NCI-H510A (cell line): ENCODE measurements around the gene SLC35A1.

Experiments
- DNase-seq: peaks from one replicate; lab custom pipeline; 2025; lab: John Stamatoyannopoulos, UW

The SLC35A1 gene

GRCh38 chr6:87529221-87529620 lies 56.4 kb downstream of the SLC35A1 start:
- no peak for DNase-seq

- no peak for DNase-seq
Observed at GRCh38 chr6:87534377-87535047, 61.7 kb downstream of the SLC35A1 start.

GRCh38 chr6:87538510-87539260 lies 65.9 kb downstream of the SLC35A1 start:
- no peak for DNase-seq

GRCh38 chr6:87539554-87539953 lies 66.8 kb downstream of the SLC35A1 start:
- DNase-seq = no peak

GRCh38 chr6:87540539-87540938 lies 67.8 kb downstream of the SLC35A1 start:
- no peak for DNase-seq

- no peak for DNase-seq
Observed at GRCh38 chr6:87541041-87541440, 68.3 kb downstream of the SLC35A1 start.

- DNase-seq = no peak
Observed at GRCh38 chr6:87541744-87542143, 69.0 kb downstream of the SLC35A1 start.

- DNase-seq = no peak
Observed at GRCh38 chr6:87543696-87544473, 71.1 kb downstream of the SLC35A1 start.

GRCh38 chr6:87544474-87544735 lies 71.6 kb downstream of the SLC35A1 start:
- no peak for DNase-seq

- DNase-seq = no peak
Observed at GRCh38 chr6:87551799-87552198, 79.0 kb downstream of the SLC35A1 start.

GRCh38 chr6:87553159-87553765 lies 80.5 kb downstream of the SLC35A1 start:
- DNase-seq = no peak

- DNase-seq = no peak
Observed at GRCh38 chr6:87555506-87555905, 82.7 kb downstream of the SLC35A1 start.

GRCh38 chr6:87558446-87558845 lies 85.7 kb downstream of the SLC35A1 start:
- no peak for DNase-seq

GRCh38 chr6:87561017-87561416 lies 88.2 kb downstream of the SLC35A1 start:
- no peak for DNase-seq
